GM19463 (cell line): ENCODE measurements around the gene TYSND1.
"Not testable (repeated sequence)": the region's sequence is repeated elsewhere in the genome, so short reads cannot be mapped to it uniquely, and the experiment has no call there.

Source experiments
- ATAC-seq: cut with Tn5 transposase; IDR thresholded peaks from one replicate; pipeline ENCODE4 v1.9.1; 2021; ENCODE audit warnings: mild to moderate bottlenecking, moderate library complexity; ENCODE audit not compliant: unreplicated experiment

Gene TYSND1

GRCh38 chr10:70112071-70112470 lies 34.4 kb downstream of the TYSND1 start:
- ATAC-seq = no peak

- no peak for ATAC-seq
These were observed 35.0 kb downstream of the TYSND1 start for GRCh38 chr10:70111496-70111895.

- ATAC-seq = no peak
These were observed 37.3 kb downstream of the TYSND1 start for GRCh38 chr10:70109064-70109729.

GRCh38 chr10:70106958-70107791 lies 39.3 kb downstream of the TYSND1 start:
- ATAC-seq = no peak

- no peak for ATAC-seq
These were observed 44.8 kb downstream of the TYSND1 start for GRCh38 chr10:70101668-70102067.

GRCh38 chr10:70101068-70101562 lies 45.4 kb downstream of the TYSND1 start:
- not testable (repeated sequence) for ATAC-seq

GRCh38 chr10:70098271-70098670 lies 48.2 kb downstream of the TYSND1 start:
- ATAC-seq = no peak

GRCh38 chr10:70097459-70097858 lies 49.0 kb downstream of the TYSND1 start:
- ATAC-seq = no peak

- ATAC-seq = no peak
These were observed 49.6 kb downstream of the TYSND1 start for GRCh38 chr10:70096705-70097420.

GRCh38 chr10:70096016-70096704 lies 50.3 kb downstream of the TYSND1 start:
- no peak for ATAC-seq

- no peak for ATAC-seq
These were observed 52.2 kb downstream of the TYSND1 start for GRCh38 chr10:70094250-70094649.

- no peak for ATAC-seq
These were observed 53.1 kb downstream of the TYSND1 start for GRCh38 chr10:70093335-70093944.

- no peak for ATAC-seq
These were observed 54.1 kb downstream of the TYSND1 start for GRCh38 chr10:70092389-70092718.

GRCh38 chr10:70090951-70091350 lies 55.5 kb downstream of the TYSND1 start:
- no peak for ATAC-seq

GRCh38 chr10:70090013-70090412 lies 56.5 kb downstream of the TYSND1 start:
- no peak for ATAC-seq

GRCh38 chr10:70088308-70088698 lies 58.2 kb downstream of the TYSND1 start:
- ATAC-seq = no peak
